Upper lobe of left lung (tissue), 4 donors: Measurements from ENCODE around the gene RBPJL.

Source experiments
- CTCF ChIP-seq, 6 experiments: fragments of 450-650 bp in 4 of 6; fragments of 200-600 bp in 2 of 6; sonication (generic) in 2 of 6; IDR thresholded peaks; one replicate each; pipeline ENCODE4 v1.5.1; 2016 to 2019; ENCODE audit warnings: antibody characterized with exemption in 6 of 6
- POLR2A ChIP-seq, 4 donors: fragments of 450-650 bp; IDR thresholded peaks; one replicate each; pipeline ENCODE4 v1.5.1; 2016 to 2017; ENCODE audit warnings: antibody characterized with exemption in 4 of 4, mild to moderate bottlenecking in 2 of 4

- TF ChIP-seq POLR2A (IDR thresholded peaks at IDR 0.05) (no peak), CTCF (IDR thresholded peaks at IDR 0.05) (no peak)
Observed at GRCh38 chr20:45323731-45324130, 17.1 kb downstream of the RBPJL start.
